Stomach smooth muscle (tissue), 2 donors: ENCODE data around the gene DNMT1.
A peak's percentile ranks its signal among the peaks of the same experiment; 100 is the strongest.
"Not testable (repeated sequence)": the region's sequence is repeated elsewhere in the genome, so short reads cannot be mapped to it uniquely, and the experiment has no call there.

Experiments used
- H3K27ac ChIP-seq: one replicate; pipeline ENCODE4 v1.7.0; 2013; ENCODE audit warnings: mild to moderate bottlenecking, low read length, inconsistent platforms
- H3K27me3 ChIP-seq, 2 donors: one replicate each; pipeline ENCODE4 v1.7.0; 2013; ENCODE audit warnings: low read length in 2 of 2; ENCODE audit not compliant: insufficient read depth in 2 of 2, control insufficient read depth in 1 of 2
- H3K36me3 ChIP-seq, 2 donors: one replicate each; pipeline ENCODE4 v1.7.0; 2013; ENCODE audit warnings: low read length in 2 of 2; ENCODE audit not compliant: control insufficient read depth in 2 of 2, insufficient read depth in 2 of 2
- H3K4me1 ChIP-seq: one replicate; pipeline ENCODE4 v1.7.0; 2013; ENCODE audit warnings: low read length; ENCODE audit not compliant: control insufficient read depth, insufficient read depth
- H3K4me3 ChIP-seq, 2 donors: one replicate each; pipeline ENCODE4 v1.7.0; 2013; ENCODE audit warnings: low read length in 2 of 2
- H3K9ac ChIP-seq, 2 donors: one replicate each; pipeline ENCODE4 v1.7.0; 2013; ENCODE audit warnings: low read length in 2 of 2, mild to moderate bottlenecking in 1 of 2
- H3K9me3 ChIP-seq, 2 donors: one replicate each; pipeline ENCODE4 v1.7.0; 2013; ENCODE audit warnings: low read length in 2 of 2; ENCODE audit not compliant: control insufficient read depth in 2 of 2
- donor health status: healthy.
- donor health status: Pancreatic carcinoma.

DNMT1 gene

DNA sequence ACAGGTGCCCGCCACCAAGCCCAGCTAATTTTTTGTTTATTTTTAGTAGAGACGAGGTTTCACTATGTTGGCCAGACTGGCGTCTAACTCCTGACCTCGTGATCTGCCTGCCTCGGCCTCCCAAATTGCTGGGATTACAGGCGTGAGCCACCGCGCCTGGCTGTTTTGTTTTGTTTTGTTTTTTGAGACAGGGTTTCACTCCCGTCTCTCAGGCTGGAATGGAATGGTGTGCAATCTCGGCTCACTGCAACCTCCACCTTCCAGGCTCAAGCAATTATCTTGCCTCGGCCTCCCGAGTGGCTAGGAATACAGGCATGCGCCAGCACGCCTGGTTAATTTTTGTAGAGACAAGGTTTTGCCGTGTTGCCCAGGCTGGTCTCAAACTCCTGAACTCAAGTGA, 5.3 kb upstream of the DNMT1 start:
- not testable (repeated sequence) for H3K27me3 ChIP-seq, H3K9me3 ChIP-seq, H3K36me3 ChIP-seq, H3K4me1 ChIP-seq, H3K4me3 ChIP-seq, H3K27ac ChIP-seq, H3K9ac ChIP-seq

GRCh38 chr19:10198889-10199644, 4.3 kb upstream of the DNMT1 start:
- H3K9ac ChIP-seq, H3K9me3 ChIP-seq, H3K4me1 ChIP-seq, H3K27me3 ChIP-seq, H3K4me3 ChIP-seq, H3K27ac ChIP-seq, H3K36me3 ChIP-seq: not testable (repeated sequence)

- Histone ChIP-seq H3K4me1 (peaks cover 18% of the 10 kb centered on the region), H3K27ac (peak overlapping the region; percentile 76), H3K9ac (peak overlapping the region; percentile 29 to 86), H3K27me3 (no peaks in the 10 kb centered on the region), H3K4me3 (peak overlapping the region; percentile 69 to 84), H3K36me3 (peaks cover 0 to under 1% of the 10 kb centered on the region in 2 donors), H3K9me3 (no peaks in the 10 kb centered on the region)
Measured at GRCh38 chr19:10195199-10195519, 406 bp upstream of the DNMT1 start.

DNA sequence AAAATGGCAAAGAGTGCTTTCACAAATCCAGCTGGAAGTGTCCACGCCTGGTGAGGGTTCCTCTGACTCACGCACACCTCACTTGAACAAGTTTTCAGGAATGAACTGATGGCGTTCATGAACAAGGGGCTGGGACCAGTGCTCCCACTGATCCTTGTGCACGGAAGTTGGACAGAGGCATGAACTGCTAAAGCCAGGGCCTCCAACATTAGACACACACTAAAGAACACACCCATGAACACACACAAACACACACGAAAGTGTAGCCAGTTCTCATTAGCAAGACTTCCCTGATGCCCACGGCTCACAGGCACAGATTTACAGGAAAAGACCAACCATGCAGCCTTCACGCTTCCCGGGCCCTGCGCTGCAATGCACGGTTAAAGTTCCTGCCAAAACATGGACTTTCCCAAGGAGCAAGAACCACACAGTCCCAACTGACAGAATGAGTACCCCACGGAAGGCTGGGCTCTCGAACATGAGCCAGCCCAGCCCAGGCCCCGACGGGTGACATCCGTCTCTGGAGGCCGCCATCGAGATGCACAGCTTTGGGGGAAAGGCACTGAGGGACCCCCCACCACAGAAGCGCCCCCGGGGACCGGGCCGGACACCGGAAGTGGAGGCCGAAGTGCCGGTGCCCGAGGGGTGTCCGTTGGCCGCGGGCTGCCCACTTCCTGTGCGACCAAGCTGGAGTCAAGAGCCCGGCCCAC, 808 bp downstream of the DNMT1 start:
- peaks cover 18% of the 10 kb centered on the region for H3K4me1 ChIP-seq
- peaks cover 0 to 2% of the 10 kb centered on the region in 2 donors for H3K36me3 ChIP-seq
- H3K9me3 ChIP-seq = no peaks in the 10 kb centered on the region
- peak overlapping the region; percentile 80 to 86 for H3K9ac ChIP-seq
- H3K27me3 ChIP-seq = no peaks in the 10 kb centered on the region
- H3K27ac ChIP-seq = peak overlapping the region; percentile 76
- H3K4me3 ChIP-seq = peak overlapping the region; percentile 69 to 84

DNA sequence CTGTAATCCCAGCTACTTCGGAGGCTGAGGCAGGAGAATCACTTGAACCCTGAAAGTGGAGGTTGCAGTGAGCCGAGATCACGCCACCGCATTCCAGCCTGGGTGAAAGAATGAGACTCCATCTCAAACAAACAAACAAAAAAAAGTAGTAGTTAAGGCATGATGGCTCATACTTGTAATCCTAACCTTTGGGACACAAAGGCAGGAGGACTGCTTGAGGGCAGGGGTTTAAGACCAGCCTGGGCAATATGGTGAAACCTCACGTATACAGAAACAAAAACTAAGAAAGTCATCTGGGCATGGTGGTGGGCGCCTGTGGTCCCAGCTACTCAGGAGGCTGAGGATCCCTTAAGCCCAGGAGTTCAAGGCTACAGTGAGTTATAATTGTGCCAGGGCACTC, 1.8 kb downstream of the DNMT1 start:
- no peak overlapping the region for H3K4me3 ChIP-seq
- H3K4me1 ChIP-seq = peaks cover 18% of the 10 kb centered on the region
- no peaks in the 10 kb centered on the region for H3K27me3 ChIP-seq
- H3K9me3 ChIP-seq = no peaks in the 10 kb centered on the region
- no peak overlapping the region for H3K27ac ChIP-seq
- H3K9ac ChIP-seq = no peak overlapping the region
- H3K36me3 ChIP-seq = peaks cover 0 to 2% of the 10 kb centered on the region in 2 donors

DNA sequence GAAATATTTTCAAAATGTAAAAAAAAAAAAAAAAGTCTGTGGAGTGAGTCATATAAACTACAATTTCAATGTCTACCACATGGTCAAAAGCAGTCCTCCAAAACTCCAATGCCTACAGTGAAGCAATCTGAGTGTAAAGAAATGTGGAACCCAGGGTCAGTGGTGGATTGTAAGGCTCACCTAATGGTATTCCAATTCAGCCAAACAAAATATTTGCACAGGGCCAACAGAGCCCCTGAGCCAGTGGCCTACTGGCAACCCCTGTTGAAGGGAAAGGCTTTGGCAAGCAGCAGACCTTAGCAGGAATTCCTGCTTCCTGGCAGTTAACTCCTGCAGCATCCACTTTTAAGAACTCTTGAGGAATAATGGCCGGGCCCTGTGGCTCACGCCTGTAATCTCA, 3.4 kb downstream of the DNMT1 start:
- H3K9ac ChIP-seq = no peak overlapping the region
- no peak overlapping the region for H3K4me3 ChIP-seq
- H3K4me1 ChIP-seq = peaks cover 18% of the 10 kb centered on the region
- H3K27ac ChIP-seq = no peak overlapping the region
- H3K9me3 ChIP-seq = no peaks in the 10 kb centered on the region
- H3K36me3 ChIP-seq = peaks cover 0 to 2% of the 10 kb centered on the region in 2 donors
- H3K27me3 ChIP-seq = no peaks in the 10 kb centered on the region

DNA sequence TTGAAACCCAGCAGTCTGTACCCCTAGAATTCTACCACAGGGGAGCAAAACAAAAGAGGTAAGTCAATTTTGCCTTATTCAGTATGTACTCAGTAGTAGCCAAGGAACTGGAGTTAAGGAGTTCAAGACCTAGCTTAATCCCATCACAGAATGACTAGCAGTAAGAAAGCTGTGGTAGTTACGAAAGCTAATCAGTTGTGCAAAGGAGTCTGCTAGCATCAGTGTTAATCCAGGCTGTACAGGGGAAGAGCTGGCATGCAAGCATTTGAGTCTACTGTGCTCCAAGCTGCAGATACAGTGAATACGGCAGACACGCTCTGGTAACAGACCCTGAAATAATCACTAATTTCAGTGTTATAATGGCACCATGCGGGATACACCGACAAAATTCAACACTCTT, 4.7 kb downstream of the DNMT1 start:
- Histone ChIP-seq H3K4me3 (no peak overlapping the region), H3K36me3 (peaks cover 0 to 7% of the 10 kb centered on the region in 2 donors), H3K9me3 (no peaks in the 10 kb centered on the region), H3K9ac (no peak overlapping the region), H3K27me3 (no peaks in the 10 kb centered on the region), H3K27ac (no peak overlapping the region), H3K4me1 (peaks cover 16% of the 10 kb centered on the region)

GRCh38 chr19:10189616-10190015, 5.1 kb downstream of the DNMT1 start:
- Histone ChIP-seq H3K9ac (no peak overlapping the region), H3K4me3 (no peak overlapping the region), H3K4me1 (peaks cover 15% of the 10 kb centered on the region), H3K36me3 (peaks cover 0 to 9% of the 10 kb centered on the region in 2 donors), H3K27ac (no peak overlapping the region), H3K27me3 (no peaks in the 10 kb centered on the region), H3K9me3 (no peaks in the 10 kb centered on the region)

DNA sequence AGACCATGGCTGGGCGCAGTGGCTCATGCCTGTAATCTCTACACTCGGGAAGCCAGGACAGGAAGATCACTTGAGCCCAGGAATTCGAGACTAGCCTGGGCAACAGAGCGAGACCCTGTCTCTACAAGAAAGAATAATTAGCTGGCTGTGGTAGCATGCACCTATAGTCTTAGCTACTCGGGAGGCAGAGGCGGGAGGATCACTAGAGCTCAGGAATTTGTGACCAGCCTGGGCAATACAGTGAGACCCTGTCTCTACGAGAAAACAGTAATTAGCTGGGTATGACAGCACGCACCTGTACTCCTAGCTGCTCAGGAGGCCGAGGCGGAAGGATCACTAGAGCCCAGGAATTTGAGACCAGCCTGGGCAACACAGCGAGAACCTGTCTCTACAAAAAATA, 7.4 kb downstream of the DNMT1 start:
- H3K9ac ChIP-seq = no peak overlapping the region
- no peaks in the 10 kb centered on the region for H3K4me1 ChIP-seq
- no peaks in the 10 kb centered on the region for H3K9me3 ChIP-seq
- H3K27me3 ChIP-seq = no peaks in the 10 kb centered on the region
- no peak overlapping the region for H3K27ac ChIP-seq
- H3K4me3 ChIP-seq = no peak overlapping the region
- H3K36me3 ChIP-seq = peaks cover 0 to 12% of the 10 kb centered on the region in 2 donors

GRCh38 chr19:10184636-10185035, 10.1 kb downstream of the DNMT1 start:
- no peak overlapping the region for H3K4me3 ChIP-seq
- H3K9ac ChIP-seq = no peak overlapping the region
- H3K36me3 ChIP-seq = peaks cover 10 to 18% of the 10 kb centered on the region in 2 donors
- H3K9me3 ChIP-seq = no peaks in the 10 kb centered on the region
- no peaks in the 10 kb centered on the region for H3K27me3 ChIP-seq
- no peak overlapping the region for H3K27ac ChIP-seq
- no peaks in the 10 kb centered on the region for H3K4me1 ChIP-seq

- Histone ChIP-seq H3K4me1 (no peaks in the 10 kb centered on the region), H3K27me3 (no peaks in the 10 kb centered on the region), H3K9me3 (no peaks in the 10 kb centered on the region), H3K36me3 (peaks cover 13 to 20% of the 10 kb centered on the region in 2 donors), H3K9ac (no peak overlapping the region), H3K4me3 (no peak overlapping the region), H3K27ac (no peak overlapping the region)
Measured at GRCh38 chr19:10183926-10184325, 10.8 kb downstream of the DNMT1 start.
